Glomerular visceral epithelial cell (primary cell): ENCODE measurements around the gene ATP11A.
"Not testable (repeated sequence)": the region's sequence is repeated elsewhere in the genome, so short reads cannot be mapped to it uniquely, and the experiment has no call there.

Experiments
- DNase-seq: peaks from one replicate; pipeline ENCODE4 v3.0.0-alpha.2; 2016; ENCODE audit errors: extremely low spot score

ATP11A gene

DNA sequence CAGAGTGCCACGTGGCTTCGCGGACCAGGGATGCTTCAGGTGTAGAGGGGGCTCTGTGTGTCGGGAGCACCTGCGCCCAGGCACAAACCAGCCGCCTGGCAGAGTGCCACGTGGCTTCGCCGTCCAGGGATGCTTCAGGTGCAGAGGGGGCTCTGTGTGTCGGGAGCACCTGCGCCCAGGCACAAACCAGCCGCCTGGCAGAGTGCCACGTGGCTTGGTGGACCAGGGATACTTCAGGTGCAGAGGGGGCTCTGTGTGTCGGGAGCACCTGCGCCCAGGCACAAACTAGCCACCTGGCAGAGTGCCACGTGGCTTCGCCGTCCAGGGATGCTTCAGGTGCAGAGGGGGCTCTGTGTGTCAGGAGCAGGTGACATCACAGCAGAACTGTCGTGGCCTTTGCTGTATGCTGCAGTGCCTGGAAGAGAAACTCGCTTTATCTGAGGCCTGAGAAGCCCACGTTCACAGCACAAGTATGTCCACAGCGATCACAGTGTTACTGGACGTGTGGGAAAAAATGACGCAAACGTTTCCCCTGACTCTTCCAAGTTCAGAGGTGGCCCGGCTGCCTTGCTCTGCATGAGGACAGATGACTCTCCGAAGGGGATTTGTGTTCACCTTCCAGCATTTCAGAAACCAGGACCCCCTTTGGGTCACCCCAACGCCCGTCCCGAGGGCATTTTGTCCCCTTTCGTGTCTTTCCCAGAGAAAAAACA is 151.6 kb downstream of the ATP11A start:
- not testable (repeated sequence) for DNase-seq

- DNase-seq = no peak
Observed at GRCh38 chr13:112842343-112842856, 152.6 kb downstream of the ATP11A start.

DNA sequence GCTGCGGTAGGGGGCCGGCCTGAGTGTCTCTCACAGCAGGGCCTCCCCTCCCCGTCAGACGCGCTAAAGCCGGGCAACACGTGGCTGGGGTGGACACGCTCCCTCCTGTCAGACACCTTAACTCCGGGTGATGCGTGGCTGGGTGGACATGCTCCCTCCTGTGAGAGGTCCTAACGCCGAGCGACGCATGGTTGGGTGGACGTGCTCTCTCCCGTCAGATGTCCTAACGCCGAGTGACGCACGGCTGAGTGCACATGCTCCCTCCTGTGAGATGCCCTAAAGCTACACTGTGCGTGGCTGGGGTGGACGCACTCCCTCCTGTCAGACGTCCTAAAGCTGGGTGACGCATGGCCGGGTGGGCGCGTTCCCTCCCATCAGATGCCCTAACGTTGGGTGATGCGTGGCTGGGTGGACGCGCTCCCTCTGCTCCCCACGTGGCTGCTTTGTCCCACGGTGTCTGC is 153.1 kb downstream of the ATP11A start:
- no peak for DNase-seq

DNA sequence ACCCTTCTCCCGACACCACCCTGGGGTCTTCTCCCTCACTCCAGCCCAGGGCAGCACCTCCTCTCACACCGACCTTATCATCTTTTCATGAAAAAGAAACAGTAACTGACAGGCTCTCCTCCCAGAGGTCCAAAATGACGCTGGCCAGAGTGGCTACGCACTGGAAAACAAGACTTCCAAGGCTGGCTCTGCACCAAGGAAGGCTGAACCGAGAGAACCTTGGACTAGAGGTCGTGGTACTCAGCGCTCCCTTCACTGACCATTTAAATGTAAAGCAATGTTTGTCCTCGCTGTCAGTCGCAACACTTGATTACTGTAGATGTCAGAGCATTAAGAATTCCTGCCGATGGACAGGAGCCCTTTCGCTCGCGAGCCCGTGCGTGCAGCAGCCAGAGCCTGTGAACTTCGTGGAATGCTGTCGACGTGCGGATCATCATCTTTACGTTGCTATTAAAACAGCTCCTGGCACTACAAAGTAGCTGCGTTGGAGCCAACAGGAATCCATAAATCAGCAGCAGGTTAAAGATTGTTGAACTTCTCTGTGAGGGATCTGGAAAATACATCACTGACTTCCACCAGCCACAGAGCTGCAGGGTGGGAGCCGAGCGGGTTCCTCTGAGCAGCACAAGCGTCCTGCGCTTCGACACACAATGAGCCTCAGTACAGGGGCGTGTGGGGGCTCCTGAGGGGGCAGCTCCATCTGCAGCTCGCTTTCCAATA is 153.7 kb downstream of the ATP11A start:
- no peak for DNase-seq

DNA sequence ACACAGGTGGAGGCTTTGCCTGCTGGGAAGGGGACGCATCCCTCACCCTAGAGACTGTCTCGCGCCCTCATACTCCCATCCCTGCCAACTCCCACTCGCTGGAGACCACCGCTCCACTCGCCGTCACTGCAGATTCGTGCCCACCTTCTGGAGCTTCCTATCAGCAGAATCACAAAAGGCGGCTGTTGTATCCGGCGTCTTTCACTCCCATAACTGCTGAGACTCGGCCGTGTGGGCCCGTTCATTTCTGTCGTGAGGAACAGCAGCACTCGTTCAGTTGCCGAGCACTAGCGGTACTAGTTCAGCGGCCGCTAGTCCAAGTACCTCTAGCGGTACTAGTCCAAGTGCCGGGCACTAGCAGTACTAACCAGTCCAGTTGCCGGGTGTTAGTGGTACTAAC is 154.6 kb downstream of the ATP11A start:
- DNase-seq = no peak

DNA sequence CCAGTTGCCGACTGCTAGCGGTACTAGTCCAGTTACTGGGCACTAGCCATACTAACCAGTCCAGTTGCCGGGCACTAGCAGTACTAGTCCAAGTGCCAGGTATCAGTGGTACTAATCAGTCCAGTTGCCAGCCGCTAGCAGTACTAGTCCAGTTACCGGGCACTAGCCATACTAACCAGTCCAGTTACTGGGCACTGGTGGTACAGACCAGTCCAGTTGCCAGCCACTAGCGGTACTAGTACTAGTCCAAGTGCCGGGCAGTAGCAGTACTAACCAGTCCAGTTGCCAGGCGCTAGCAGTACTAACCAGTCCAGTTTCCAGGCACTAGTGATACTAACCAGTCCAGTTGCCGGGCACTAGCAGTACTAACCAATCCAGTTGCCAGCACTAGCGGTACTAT is 155.0 kb downstream of the ATP11A start:
- no peak for DNase-seq

GRCh38 chr13:112845511-112846144 is 155.8 kb downstream of the ATP11A start:
- DNase-seq = no peak

GRCh38 chr13:112846411-112847115 is 156.7 kb downstream of the ATP11A start:
- DNase-seq = no peak

DNA sequence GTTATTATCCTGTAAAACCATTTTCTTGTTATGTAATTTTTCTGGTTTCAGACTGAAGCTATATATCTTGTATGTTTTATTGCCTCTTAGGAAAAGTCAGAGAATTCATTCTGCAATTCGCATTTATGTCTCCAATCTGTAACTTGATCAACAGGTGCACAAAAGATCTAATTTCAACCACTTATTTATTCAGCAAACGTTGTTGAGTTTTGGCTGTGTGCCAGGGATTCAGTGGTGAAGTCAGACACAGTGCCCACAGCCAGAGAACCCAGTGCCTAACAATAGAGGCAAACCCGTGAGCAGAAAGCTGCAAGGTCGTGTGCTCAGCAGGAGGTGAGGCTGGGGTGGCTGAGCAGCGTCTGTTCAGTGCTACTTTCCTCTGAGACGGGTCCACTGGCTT is 159.7 kb downstream of the ATP11A start:
- DNase-seq = peak; percentile 42

DNA sequence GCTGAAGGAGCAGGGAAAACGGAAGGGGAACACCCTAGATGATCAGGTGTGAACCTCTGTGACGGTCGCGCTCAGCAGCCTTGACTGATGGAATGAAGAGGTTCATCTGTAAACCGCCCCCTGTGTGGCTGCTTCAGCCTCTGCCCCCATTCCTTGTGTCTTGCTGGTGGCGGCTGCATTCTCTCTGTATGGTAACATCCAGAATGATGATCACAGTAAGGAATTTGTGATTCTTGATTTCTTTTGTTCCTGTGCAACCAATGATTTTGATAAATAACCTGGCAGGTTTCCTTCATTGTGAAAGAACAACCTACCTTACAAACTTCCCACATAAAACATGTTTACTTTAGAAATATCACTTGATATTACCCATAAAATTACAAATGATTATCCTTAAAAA is 160.4 kb downstream of the ATP11A start:
- DNase-seq = no peak

DNA sequence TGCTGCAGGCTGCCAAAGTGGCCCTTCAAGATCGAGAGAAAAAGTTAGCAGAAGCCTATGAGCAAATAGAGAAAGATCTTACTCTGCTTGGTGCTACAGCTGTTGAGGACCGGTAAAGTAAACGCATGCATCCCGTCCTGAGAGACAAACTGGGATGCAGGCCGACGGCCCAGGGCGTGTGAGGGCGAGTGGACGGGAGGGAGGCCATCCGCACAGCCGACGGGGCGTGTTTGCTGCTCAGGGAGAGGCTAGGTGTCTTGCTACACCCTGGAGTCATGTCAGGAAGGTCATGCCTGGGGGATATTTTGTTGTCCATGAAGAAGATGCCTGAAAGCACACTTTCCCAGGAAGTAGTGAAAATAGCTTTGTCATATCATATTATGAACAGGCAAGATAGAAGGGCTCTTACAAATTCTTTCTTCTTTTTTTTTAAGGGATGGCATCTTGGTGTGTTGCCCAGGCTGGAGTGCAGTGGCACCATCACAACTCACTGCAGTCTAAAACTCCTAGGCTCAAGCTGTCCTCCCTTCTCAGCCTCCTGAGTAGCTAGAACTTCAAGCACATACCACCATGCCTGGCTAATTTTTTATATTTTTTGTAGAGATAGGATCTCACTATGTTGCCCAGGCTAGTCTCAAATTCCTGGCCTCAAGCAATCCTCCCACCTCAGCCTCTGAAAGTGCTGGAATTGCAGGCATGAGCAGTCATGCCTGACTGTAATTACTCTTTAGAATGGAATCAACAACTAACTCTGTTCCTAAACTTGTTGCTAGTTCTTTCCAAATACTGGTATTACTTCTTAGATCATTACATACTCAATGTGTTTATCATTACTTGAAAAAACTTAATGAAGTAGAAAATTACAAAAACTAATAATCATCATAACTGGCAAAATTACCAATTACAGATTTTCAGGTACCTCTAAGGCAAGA is 161.5 kb downstream of the ATP11A start:
- no peak for DNase-seq

DNA sequence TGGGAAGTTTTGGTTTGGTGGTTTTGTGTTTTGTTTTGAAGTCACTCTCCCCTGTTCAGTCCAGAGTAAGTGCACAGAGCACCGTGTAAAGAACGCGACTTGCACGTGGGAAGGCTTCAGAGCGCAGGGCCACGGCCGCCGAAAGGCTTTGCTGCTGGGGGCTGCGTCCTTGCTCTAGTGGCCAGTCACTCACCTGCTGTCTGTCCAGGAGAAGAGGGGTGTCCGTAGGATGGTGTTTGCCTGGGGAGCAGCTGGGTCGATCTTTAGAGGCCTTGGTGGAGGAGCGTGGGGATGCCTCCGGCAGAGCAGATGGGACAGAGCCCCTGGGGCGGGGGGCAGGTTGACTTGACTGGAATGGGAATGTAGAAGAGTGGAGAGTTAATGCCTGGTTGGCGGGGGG is 162.6 kb downstream of the ATP11A start:
- DNase-seq = no peak

DNA sequence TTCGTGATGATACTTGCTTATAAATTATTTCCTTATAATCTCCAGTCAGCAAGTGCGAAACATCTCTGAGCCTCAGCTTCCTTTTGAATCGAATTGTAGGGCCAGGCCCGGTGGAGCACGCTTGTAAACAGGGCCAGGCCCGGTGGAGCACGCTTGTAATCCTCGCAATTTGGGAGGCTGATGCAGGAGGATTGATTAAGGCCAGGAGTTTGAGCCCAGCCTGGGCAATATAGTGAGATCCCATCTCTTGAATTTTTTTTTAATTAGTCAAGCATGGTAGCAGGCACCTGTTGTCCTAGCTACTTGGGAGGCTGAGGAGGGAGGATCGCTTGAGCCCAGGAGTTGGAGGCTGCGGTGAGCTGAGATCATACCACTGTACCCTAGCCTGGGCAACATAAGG is 163.0 kb downstream of the ATP11A start:
- DNase-seq = no peak

- DNase-seq = no peak
Observed at GRCh38 chr13:112854321-112854720, 164.5 kb downstream of the ATP11A start.

GRCh38 chr13:112855859-112856258 is 166.0 kb downstream of the ATP11A start:
- no peak for DNase-seq

- DNase-seq = no peak
Observed at GRCh38 chr13:112857914-112858490, 168.2 kb downstream of the ATP11A start.

GRCh38 chr13:112859128-112859816 is 169.4 kb downstream of the ATP11A start:
- DNase-seq = no peak

- peak; percentile 59 for DNase-seq
Observed at GRCh38 chr13:112859817-112860190, 170.0 kb downstream of the ATP11A start.

- no peak for DNase-seq
Observed at GRCh38 chr13:112861876-112862615, 172.2 kb downstream of the ATP11A start.
